HG03558 (cell line): ENCODE data around the gene DDX39B.
A peak's percentile ranks its signal among the peaks of the same experiment; 100 is the strongest.

Experiments used
- ATAC-seq: cut with Tn5 transposase; IDR thresholded peaks from one replicate; pipeline ENCODE4 v1.9.1; 2021; ENCODE audit warnings: moderate number of reproducible peaks; ENCODE audit not compliant: unreplicated experiment; ENCODE audit errors: extremely low read depth

DDX39B gene

DNA sequence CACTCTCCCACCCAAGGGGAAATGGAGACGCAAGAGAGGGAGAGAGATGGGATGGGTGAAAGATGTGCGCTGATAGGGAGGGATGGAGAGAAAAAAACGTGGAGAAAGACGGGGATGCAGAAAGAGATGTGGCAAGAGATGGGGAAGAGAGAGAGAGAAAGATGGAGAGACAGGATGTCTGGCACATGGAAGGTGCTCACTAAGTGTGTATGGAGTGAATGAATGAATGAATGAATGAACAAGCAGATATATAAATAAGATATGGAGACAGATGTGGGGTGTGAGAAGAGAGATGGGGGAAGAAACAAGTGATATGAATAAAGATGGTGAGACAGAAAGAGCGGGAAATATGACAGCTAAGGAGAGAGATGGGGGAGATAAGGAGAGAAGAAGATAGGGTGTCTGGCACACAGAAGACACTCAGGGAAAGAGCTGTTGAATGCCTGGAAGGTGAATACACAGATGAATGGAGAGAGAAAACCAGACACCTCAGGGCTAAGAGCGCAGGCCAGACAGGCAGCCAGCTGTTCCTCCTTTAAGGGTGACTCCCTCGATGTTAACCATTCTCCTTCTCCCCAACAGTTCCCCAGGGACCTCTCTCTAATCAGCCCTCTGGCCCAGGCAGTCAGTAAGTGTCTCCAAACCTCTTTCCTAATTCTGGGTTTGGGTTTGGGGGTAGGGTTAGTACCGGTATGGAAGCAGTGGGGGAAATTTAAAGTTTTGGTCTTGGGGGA is 34.3 kb upstream of the DDX39B start:
- ATAC-seq, result no peak

DNA sequence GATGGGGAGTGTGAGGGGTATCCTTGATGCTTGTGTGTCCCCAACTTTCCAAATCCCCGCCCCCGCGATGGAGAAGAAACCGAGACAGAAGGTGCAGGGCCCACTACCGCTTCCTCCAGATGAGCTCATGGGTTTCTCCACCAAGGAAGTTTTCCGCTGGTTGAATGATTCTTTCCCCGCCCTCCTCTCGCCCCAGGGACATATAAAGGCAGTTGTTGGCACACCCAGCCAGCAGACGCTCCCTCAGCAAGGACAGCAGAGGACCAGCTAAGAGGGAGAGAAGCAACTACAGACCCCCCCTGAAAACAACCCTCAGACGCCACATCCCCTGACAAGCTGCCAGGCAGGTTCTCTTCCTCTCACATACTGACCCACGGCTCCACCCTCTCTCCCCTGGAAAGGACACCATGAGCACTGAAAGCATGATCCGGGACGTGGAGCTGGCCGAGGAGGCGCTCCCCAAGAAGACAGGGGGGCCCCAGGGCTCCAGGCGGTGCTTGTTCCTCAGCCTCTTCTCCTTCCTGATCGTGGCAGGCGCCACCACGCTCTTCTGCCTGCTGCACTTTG is 33.6 kb upstream of the DDX39B start, which contains the start of gene TNF:
Gene TNF (plus strand): TSS at position 231 of the 567 bp plus-strand sequence. CDS start 177 bp downstream, at position 408.
- no peak for ATAC-seq

DNA sequence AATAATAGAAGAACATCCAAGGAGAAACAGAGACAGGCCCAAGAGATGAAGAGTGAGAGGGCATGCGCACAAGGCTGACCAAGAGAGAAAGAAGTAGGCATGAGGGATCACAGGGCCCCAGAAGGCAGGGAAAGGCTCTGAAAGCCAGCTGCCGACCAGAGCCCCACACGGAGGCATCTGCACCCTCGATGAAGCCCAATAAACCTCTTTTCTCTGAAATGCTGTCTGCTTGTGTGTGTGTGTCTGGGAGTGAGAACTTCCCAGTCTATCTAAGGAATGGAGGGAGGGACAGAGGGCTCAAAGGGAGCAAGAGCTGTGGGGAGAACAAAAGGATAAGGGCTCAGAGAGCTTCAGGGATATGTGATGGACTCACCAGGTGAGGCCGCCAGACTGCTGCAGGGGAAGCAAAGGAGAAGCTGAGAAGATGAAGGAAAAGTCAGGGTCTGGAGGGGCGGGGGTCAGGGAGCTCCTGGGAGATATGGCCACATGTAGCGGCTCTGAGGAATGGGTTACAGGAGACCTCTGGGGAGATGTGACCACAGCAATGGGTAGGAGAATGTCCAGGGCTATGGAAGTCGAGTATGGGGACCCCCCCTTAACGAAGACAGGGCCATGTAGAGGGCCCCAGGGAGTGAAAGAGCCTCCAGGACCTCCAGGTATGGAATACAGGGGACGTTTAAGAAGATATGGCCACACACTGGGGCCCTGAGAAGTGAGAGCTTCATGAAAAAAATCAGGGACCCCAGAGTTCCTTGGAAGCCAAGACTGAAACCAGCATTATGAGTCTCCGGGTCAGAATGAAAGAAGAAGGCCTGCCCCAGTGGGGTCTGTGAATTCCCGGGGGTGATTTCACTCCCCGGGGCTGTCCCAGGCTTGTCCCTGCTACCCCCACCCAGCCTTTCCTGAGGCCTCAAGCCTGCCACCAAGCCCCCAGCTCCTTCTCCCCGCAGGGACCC is 32.6 kb upstream of the DDX39B start:
- no peak for ATAC-seq

DNA sequence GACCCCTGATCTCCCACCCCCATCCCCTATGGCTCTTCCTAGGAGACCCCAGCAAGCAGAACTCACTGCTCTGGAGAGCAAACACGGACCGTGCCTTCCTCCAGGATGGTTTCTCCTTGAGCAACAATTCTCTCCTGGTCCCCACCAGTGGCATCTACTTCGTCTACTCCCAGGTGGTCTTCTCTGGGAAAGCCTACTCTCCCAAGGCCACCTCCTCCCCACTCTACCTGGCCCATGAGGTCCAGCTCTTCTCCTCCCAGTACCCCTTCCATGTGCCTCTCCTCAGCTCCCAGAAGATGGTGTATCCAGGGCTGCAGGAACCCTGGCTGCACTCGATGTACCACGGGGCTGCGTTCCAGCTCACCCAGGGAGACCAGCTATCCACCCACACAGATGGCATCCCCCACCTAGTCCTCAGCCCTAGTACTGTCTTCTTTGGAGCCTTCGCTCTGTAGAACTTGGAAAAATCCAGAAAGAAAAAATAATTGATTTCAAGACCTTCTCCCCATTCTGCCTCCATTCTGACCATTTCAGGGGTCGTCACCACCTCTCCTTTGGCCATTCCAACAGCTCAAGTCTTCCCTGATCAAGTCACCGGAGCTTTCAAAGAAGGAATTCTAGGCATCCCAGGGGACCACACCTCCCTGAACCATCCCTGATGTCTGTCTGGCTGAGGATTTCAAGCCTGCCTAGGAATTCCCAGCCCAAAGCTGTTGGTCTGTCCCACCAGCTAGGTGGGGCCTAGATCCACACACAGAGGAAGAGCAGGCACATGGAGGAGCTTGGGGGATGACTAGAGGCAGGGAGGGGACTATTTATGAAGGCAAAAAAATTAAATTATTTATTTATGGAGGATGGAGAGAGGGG is 31.7 kb upstream of the DDX39B start:
- ATAC-seq, result no peak

DNA sequence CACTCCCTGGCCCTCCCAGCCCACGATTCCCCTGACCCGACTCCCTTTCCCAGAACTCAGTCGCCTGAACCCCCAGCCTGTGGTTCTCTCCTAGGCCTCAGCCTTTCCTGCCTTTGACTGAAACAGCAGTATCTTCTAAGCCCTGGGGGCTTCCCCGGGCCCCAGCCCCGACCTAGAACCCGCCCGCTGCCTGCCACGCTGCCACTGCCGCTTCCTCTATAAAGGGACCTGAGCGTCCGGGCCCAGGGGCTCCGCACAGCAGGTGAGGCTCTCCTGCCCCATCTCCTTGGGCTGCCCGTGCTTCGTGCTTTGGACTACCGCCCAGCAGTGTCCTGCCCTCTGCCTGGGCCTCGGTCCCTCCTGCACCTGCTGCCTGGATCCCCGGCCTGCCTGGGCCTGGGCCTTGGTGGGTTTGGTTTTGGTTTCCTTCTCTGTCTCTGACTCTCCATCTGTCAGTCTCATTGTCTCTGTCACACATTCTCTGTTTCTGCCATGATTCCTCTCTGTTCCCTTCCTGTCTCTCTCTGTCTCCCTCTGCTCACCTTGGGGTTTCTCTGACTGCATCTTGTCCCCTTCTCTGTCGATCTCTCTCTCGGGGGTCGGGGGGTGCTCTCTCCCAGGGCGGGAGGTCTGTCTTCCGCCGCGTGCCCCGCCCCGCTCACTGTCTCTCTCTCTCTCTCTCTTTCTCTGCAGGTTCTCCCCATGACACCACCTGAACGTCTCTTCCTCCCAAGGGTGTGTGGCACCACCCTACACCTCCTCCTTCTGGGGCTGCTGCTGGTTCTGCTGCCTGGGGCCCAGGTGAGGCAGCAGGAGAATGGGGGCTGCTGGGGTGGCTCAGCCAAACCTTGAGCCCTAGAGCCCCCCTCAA is 30.5 kb upstream of the DDX39B start, which contains the start of gene LTA:
Gene LTA (plus strand): TSS at position 249 of the 871 bp plus-strand sequence. CDS start 454 bp downstream, at position 703.
- ATAC-seq, result no peak

DNA sequence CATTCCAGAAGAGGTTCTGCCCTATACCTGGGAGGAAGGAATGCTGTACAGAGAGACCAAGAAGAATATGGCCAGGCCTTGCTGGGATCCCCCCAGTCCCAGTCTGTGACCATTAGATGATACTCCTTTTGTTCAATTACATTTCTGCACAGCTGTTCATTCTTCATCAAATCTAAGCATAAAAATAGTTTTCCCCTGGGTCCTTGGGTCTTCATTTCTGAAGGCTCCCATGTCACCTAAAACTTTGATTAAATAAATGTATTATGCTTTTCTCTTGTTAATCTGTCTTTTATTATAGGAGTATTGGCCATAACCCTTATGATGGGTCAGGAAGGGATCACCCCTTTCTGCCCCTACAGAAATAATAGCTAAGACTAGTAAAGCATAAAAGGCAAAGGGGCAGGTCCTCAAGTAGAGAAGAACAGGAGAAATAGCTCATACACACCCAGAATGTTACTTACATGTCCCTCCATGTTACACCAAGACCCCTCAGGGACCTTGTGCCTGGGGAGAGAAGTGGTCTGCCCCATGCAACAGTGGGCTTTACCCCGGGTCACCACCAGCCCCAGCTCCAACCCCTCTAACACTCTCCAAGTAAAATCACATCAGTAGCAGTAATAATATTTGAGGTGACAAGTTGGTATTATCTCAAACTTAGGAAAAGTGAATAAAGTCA is 28.2 kb upstream of the DDX39B start:
- ATAC-seq, result no peak

DNA sequence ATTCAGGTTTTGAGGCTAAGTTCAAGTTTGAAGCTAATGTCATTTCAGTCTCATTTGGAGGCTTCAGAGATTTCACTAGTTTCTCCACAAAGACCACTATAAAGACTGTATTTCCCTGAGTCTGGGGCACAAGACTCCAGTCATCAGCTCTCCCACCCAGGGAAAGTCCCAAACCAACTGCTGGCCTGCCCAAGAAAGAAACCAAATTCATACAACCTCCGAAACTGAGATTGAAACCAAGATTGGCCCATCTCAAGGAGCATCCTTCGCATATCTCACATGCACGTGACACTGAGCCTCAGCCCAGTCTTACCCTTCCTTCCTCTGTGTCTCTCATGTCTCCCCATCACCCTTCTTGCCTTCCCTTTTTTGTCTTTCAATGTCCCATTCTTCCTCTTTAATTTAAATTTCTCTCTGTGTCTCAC is 26.7 kb upstream of the DDX39B start:
- peak; percentile 68 for ATAC-seq

DNA sequence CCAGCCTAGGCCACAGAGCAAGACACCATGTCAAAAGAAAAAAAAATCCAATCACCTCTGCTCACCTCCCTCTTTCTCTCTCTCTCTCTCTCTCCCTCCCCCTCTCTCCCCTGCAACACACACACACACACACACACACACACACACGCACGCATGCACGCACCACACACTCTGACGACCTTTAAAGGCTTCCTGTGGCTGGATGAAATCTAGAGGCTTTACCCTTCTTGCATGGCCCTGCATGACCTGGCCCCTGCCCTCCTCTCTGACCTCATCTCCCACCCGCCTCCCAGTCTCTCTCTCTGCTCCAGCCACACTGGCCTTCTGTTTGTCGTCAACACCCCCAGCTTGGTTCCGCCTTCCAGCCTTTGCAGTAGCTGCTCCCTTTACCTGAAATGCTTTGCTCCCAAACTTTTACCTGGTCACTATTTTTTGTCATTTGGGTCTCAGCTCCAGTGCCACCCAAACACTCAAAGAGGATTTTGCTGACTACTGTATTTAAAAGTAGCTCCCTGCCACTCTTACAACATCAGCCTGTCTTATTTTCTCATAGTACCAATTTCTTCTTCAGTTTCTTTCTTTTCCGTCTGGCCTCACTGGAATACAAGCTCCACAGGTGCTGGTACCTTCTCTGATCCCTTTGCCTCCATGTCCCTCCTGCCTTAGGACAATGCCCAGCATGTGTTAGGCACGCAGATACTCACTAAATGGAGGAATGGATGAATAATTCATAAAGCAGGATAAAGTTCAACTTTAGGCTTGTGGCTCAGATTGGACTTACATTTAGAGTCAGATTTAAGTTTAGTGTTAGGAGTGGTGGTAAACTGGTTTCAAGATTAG is 25.9 kb upstream of the DDX39B start:
- no peak for ATAC-seq

DNA sequence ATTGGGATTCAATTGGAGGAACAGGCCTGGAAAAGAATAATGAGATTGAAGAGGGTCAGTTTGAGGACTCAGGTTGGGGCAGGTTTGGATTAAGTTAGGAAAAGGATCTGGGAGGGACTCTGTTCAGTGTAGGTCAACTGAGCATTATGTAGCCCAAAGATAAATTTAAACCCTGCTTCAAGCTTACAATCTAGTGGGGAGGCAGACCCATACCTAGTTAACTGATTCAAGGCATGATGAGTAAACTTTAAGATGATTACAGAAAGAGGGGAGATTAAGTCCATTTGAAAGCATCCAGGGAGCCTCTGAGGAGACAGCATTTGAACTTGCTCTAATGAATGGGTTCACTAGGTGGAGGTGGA is 18.9 kb upstream of the DDX39B start:
- no peak for ATAC-seq

DNA sequence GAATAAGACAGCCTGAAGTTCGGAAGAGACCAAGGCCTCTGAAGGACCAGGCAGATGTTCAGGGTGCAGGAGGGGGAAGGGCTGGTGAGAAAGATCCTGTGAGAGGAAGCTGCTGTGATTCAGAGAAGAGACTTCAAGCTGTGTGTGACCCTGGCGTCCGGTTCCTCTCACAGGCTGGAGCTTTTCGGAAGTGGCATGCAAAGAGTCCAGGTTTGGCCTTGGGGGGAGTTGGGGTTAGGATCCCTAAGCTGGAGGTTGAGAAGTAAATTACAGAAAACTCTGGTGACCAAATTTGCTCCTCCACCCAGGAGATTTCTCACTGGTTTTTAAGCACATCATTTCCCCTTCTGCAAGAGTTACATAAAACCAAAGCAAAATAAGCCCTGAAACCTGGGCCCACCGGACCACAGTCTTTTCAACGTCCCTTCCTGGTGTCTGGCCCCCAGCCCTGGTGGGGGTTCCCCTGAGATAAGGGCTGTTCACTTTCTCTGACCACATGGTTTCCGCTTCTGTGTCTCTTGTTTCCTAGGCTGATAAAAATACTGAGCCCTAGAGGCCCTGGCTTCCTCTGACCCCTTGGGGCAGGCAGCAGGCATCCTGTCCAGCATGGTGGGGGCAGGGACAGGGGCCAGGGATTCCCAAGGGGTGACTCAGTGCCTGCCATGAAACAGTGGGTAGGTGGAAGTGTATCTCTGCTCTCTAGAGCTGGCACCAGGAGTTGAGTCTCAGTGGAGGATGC is 18.3 kb upstream of the DDX39B start:
- ATAC-seq, result peak; percentile 38

DNA sequence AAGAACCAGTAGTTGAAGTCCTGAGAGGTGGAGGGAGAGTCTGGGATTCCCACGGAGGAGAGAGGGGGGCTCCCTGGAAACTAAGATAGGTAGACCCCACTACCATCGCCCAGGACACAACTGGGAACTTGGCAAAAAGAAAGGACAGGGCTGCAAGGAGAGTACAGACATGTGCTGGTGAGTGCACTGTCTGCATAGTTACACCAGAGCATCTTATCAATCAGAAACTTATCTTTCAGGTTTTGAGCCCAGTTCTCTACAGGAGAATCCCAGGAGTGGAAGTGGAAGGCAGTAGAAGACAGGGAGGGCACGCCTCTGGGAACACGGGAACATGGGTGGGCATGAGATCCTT is 17.8 kb upstream of the DDX39B start:
- no peak for ATAC-seq

DNA sequence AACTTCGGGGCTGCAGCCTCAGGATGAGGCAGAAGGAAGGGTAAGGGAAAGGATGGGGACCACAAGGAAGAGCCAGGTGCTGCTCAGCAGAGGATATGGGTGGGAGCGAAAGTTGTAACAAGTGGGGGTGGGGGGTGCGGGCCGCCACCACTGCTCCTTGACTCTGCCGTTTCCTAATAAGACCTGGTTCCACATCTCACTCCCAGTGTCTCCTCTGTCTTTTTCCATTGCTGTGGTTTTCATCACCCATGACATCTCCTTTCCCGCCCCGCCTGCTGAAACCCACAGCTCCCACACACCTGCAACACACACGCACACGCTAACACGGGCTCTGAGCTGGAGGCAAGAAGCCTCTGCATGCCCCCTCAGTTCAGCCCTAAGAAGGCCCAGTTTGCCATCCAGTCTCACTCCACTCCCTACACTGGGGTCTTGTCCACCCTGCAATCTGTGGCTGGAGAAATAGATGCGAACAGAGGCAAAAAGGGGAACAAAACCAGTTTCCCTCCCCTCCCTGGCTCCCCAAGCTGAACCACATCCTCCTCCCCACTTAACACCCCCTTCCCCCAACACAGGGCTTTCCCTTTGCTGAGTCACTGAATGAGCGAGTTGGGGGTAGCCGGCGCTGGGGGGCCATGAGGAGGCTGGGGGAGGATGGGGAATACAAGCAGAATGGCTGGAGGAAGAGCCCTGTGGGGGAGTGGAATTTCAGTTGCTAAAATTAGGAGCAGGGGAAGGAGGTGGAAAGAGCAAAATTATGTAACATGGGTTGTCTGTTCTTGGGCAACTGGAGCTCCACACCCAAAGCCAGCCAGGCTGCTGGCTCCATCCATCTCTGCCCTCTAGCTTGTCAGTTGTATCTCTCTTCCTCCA is 17.1 kb upstream of the DDX39B start:
- no peak for ATAC-seq

DNA sequence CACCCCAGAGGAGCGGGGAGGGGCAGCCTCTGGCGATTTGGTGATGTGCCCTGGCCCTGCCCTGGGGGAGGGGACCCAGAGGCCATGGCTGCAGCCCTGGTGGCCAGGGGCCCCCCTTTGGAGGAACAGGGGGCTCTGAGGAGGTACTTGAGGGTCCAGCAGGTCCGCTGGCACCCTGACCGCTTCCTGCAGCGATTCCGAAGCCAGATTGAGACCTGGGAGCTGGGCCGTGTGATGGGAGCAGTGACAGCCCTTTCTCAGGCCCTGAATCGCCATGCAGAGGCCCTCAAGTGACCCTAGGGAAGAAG is 16.5 kb upstream of the DDX39B start:
- no peak for ATAC-seq

DNA sequence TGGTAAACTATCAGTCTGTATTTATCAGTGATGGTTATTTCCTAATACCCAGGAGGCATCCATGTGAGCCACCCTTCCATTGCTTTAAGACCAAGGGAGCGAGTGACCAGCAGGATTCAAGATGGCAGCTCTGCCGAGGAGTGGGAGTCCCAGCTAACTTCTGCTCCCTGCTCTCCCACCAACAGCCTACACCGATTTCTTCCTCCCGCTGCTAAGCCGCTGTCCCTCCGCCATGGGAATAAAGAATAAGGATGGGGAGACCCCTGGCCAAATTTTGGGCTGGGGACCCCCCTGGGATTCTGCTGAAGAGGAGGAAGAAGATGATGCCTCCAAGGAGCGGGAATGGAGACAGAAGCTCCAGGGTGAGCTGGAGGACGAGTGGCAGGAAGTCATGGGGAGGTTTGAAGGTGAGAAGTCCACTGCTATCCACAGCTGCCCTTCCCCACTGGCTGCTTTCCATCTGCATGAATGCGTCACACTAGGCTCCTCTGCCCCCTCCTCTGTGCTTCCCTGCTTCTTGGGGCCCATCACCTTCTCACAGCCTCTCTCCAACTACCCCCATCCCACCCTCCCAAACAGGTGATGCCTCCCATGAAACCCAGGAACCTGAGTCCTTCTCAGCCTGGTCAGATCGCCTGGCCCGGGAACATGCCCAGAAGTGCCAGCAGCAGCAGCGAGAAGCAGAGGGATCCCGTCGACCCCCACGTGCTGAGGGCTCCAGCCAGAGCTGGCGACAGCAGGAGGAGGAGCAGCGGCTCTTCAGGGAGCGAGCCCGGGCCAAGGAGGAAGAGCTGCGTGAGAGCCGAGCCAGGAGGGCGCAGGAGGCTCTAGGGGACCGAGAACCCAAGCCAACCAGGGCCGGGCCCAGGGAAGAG is 15.9 kb upstream of the DDX39B start:
- no peak for ATAC-seq

DNA sequence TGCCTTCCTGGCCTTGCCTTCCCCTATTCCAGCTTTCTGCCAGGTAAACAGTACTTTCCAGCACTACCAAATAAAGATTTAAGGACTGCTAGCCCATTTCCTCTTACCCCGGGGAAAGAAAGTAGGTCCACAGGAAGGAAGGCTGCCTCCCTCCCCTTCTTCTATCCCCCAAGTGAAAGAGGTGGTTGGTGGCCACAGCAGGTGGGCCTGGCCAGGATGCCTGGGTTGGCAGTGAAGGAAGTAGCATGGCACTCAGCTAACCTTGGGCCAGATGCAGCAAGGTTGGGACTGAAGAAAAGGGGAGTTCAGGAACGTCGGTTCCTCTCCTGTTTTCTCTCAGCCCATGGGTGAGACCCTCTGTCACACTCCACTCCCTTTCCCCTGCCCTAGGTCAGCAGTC is 14.5 kb upstream of the DDX39B start:
- ATAC-seq, result no peak
